A375 (cell line): Measurements from ENCODE around the gene KRTAP17-1. TPM values are rescaled to one million over a fixed set of nuclear protein-coding genes. Genes with fewer than 3 reads are reported as not detected.

ENCODE experiments used
- small RNA-seq: library from RNA; depleted of rRNA; stranded (forward); fragments of <200 nt; gene quantifications from one replicate; pipeline ENCODE3, GENCODE V24; 2014
- total RNA-seq: library from RNA; depleted of rRNA; stranded (reverse); fragments of >200 nt; shearing (Covaris generic); gene quantifications from 2 replicates; pipeline ENCODE4 v1.2.3, GENCODE V29; 2014; rRNA removed

Gene KRTAP17-1, protein sequence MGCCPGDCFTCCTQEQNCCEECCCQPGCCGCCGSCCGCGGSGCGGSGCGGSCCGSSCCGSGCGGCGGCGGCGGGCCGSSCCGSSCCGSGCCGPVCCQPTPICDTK
- total RNA-seq, result not detected in 2 replicates

DNA sequence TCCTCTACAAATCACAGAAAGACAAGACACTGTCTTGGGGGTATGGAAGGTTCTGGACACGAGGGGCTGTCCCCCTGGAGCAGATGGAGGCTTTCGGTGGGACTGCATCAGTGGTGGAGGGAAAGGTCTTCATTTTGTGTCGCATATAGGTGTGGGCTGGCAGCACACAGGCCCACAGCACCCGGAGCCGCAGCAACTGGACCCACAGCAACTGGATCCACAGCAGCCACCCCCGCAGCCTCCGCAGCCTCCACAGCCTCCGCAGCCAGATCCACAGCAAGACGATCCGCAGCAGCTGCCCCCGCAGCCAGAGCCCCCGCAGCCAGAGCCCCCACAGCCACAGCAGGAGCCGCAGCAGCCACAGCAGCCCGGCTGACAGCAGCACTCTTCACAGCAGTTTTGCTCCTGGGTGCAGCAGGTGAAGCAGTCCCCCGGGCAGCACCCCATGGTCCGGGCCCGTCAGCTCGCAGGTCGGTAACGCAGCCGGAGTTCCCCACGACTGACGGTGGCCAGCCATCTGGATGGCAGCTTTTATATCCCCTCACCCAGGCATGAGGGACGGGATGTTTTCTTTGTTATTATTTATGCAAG lies at the start of gene KRTAP17-1:
KRTAP17-1 (minus strand) TSS at position 507 of the 591 bp plus-strand sequence; CDS start at position 447, 60 bp downstream.

DNA sequence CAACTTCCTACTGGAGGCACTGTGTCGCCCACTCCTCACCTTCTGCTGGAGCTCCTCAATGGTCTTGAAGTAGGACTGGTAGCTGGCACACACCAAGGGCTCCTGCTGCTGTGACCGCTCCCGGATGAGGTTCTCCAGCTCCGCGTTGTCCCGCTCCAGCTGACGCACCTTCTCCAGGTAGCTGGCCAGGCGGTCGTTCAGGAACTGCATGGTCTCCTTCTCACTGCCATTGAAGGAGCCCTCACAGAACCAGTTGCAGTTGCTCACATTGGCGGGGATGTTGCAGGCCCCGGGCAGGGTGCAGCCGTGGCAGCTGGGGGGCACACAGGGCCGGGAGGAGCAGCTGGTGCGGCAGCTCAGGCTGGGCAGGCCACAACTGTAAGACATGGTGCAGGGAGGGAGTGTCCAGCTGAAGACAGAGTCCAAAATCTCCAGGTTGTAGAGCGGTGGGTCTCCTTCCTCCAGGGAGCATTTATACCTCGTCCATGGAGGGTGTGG lies 34.9 kb upstream of the KRTAP17-1 start, which contains the start of gene KRT33A:
KRT33A (minus strand) TSS at position 448 of the 498 bp plus-strand sequence; CDS start at position 387, 61 bp downstream.

DNA sequence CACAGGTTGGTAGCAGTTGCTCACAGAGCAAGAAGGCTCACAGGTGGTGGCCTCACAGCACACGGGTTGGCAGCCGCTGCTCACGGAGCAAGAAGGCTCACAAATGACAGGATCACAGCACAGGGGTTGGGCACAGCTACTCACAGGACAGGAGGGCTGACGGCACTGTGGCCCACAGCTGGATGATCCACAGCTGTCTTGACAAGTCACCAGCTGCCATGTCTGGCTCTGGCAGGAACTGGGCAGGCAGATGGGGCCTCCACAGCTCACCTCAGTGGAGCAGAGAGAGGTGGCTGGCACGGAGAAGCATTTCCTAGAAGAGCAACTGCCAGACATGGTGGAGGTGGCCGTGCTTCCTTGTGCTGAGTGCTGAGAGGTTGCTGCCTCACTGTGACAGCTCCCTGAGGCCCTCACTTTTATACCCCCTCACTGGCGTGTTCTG lies 6.6 kb downstream of the KRTAP17-1 start, which contains the start of gene KRTAP16-1:
KRTAP16-1 (minus strand) TSS at position 392 of the 442 bp plus-strand sequence; CDS start at position 336, 56 bp downstream.

DNA sequence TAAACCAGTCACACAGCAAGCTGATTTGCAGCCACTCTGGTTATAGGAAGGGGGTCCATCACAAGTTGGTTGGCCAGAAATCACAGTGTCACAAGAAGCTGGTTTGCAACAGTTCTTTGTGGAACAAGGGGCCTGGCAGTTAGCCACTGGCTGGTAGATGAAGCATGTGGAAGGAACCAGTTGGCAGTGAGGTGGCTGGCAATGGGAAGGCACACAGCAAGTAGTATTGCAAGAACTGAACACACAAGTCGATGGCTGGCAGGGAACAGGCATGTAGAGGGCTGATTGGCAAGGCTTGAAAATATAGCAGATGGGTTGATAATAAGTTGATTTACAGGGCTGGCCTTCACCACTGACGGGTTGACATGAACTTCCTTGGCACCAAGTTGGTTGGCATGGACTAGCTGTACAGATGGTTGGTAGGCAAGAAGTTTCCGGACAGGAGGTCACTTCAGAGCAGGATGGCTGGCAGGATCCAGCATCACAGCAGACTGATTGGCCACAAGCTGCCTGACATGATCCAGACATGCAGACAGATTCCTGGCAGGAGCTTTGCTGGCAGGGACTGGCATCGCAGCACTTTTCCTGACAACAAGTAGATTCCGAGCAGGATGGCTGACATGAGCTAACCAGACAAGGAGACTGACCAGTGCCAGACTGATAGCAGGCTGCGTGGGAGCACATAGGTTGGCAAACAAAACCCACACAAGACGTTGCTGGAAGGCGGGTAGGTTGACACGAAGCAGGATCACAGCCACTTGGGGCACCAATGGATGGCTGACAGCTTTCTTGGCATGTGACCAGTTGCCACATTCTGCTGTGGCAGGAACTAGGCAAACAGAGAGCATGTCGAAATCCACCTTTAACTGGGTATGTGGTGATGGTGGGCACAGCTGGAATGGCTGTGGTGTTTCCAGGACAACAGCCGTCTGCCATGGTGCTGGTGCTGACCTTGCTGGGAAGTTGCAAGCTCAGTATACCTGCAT lies 13.3 kb downstream of the KRTAP17-1 start, which contains the start of gene KRTAP29-1:
KRTAP29-1 (minus strand) TSS at position 936 of the 986 bp plus-strand sequence; CDS start at position 936, 0 bp downstream.

DNA sequence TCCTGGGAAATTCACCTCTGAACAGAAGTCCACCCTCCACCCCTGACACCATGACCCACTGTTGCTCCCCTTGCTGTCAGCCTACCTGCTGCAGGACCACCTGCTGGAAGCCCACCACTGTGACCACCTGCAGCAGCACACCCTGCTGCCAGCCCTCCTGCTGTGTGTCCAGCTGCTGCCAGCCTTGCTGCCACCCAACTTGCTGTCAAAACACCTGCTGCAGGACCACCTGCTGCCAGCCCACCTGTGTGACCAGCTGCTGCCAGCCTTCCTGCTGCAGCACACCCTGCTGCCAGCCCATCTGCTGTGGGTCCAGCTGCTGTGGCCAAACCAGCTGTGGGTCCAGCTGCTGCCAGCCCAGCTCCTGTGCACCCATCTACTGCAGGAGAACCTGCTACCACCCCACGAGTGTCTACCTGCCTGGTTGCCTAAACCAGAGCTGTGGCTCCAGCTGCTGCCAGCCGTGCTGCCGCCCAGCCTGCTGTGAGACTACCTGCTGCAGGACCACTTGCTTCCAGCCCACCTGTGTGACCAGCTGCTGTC lies 39.8 kb downstream of the KRTAP17-1 start, which contains the start of gene KRTAP9-7:
KRTAP9-7 (plus strand) TSS at position 51 of the 543 bp plus-strand sequence; CDS start at position 51, 0 bp downstream.

DNA sequence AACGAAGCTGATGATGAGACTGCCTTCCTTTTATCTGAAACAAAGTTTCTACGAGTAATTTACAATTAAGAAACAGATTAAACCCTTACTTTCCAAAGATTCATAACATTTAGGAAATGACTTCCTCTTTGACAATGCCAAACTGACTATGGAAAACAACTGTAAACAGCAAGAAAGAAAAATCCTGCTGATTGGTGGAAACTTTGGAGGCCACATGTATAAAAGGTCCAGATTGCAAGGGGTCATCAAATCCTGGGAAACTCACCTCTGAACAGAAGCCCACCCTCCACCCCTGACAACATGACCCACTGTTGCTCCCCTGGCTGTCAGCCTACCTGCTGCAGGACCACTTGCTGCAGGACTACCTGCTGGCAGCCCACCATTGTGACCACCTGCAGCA lies 50.4 kb downstream of the KRTAP17-1 start, which contains the start of gene KRTAP9-6:
KRTAP9-6 (plus strand) TSS at position 301 of the 400 bp plus-strand sequence; CDS start at position 301, 0 bp downstream.

Small RNA genes lying within 50 kb of the gene (small RNA-seq; reads per million reads assigned to genes)
- gene KRTAP9-10P, result not detected

Other genes with a start within 250 kb of the KRTAP17-1 start
- gene KRTAP2-4, start 249.8 kb downstream of the KRTAP17-1 start, total RNA-seq, result not detected in 2 replicates
- gene KRTAP4-7, start 231.6 kb downstream of the KRTAP17-1 start, total RNA-seq, result not detected in 2 replicates
- gene KRTAP4-8, start 217.6 kb downstream of the KRTAP17-1 start, total RNA-seq, result not detected in 2 replicates
- not detected in 2 replicates for gene KRTAP4-16, start 213.5 kb downstream of the KRTAP17-1 start, total RNA-seq
- gene KRTAP4-9, start 210.3 kb downstream of the KRTAP17-1 start, total RNA-seq, result not detected in 2 replicates
- not detected in 2 replicates for gene KRTAP4-11, start 197.3 kb downstream of the KRTAP17-1 start, total RNA-seq
- gene KRTAP4-12, start 191.5 kb downstream of the KRTAP17-1 start, total RNA-seq, result not detected in 2 replicates
- not detected in 2 replicates for gene KRTAP4-6, start 175.2 kb downstream of the KRTAP17-1 start, total RNA-seq
- not detected in 2 replicates for gene KRTAP4-5, start 165.9 kb downstream of the KRTAP17-1 start, total RNA-seq
- gene KRTAP4-4, start 155.0 kb downstream of the KRTAP17-1 start, total RNA-seq, result not detected in 2 replicates
- gene KRTAP4-3, start 147.5 kb downstream of the KRTAP17-1 start, total RNA-seq, result not detected in 2 replicates
- not detected in 2 replicates for gene KRTAP4-2, start 137.5 kb downstream of the KRTAP17-1 start, total RNA-seq
- not detected in 2 replicates for gene KRTAP4-1, start 130.8 kb downstream of the KRTAP17-1 start, total RNA-seq
- not detected in 2 replicates for gene KRTAP9-1, start 125.8 kb downstream of the KRTAP17-1 start, total RNA-seq
- not detected in 2 replicates for gene KRTAP9-2, start 89.1 kb downstream of the KRTAP17-1 start, total RNA-seq
- gene KRTAP9-3, start 83.3 kb downstream of the KRTAP17-1 start, total RNA-seq, result not detected in 2 replicates
- not detected in 2 replicates for gene KRTAP9-8, start 77.7 kb downstream of the KRTAP17-1 start, total RNA-seq
- gene KRTAP9-4, start 66.0 kb downstream of the KRTAP17-1 start, total RNA-seq, result not detected in 2 replicates
- gene KRTAP9-9, start 60.3 kb downstream of the KRTAP17-1 start, total RNA-seq, result not detected in 2 replicates
- gene KRTAP9-6, start 50.3 kb downstream of the KRTAP17-1 start, total RNA-seq, result not detected in 2 replicates
- gene KRTAP9-7, start 40.0 kb downstream of the KRTAP17-1 start, total RNA-seq, result not detected in 2 replicates
- gene KRTAP29-1, start 12.9 kb downstream of the KRTAP17-1 start, total RNA-seq, result not detected in 2 replicates
- gene KRTAP16-1, start 6.4 kb downstream of the KRTAP17-1 start, total RNA-seq, result not detected in 2 replicates
- gene KRT33A, start 35.1 kb upstream of the KRTAP17-1 start, total RNA-seq, result not detected in 2 replicates
- 0.29 TPM in 1 of 2 replicates, not detected in the other for gene KRT33B, start 54.1 kb upstream of the KRTAP17-1 start, total RNA-seq
- gene KRT34, start 66.6 kb upstream of the KRTAP17-1 start, total RNA-seq, result 0.23 and 0.77 TPM in 2 replicates
- not detected in 2 replicates for gene KRT31, start 81.9 kb upstream of the KRTAP17-1 start, total RNA-seq
- gene KRT37, start 108.9 kb upstream of the KRTAP17-1 start, total RNA-seq, result not detected in 2 replicates
- not detected in 2 replicates for gene KRT38, start 125.3 kb upstream of the KRTAP17-1 start, total RNA-seq
- 0.08 and 0.19 TPM in 2 replicates for gene KRT32, start 151.7 kb upstream of the KRTAP17-1 start, total RNA-seq
- not detected in 2 replicates for gene KRT35, start 165.4 kb upstream of the KRTAP17-1 start, total RNA-seq
- not detected in 2 replicates for gene KRT36, start 174.2 kb upstream of the KRTAP17-1 start, total RNA-seq
- not detected in 2 replicates for gene KRT13, start 189.9 kb upstream of the KRTAP17-1 start, total RNA-seq
- 11.1 and 18.7 TPM in 2 replicates for gene KRT15, start 203.2 kb upstream of the KRTAP17-1 start, total RNA-seq
- 0.29 TPM in 1 of 2 replicates, not detected in the other for gene KRT19, start 212.6 kb upstream of the KRTAP17-1 start, total RNA-seq